COLO668 (cell line): ENCODE measurements around the gene HOXA3.
A peak's percentile ranks its signal among the peaks of the same experiment; 100 is the strongest.

Source experiments
- DNase-seq: peaks from one replicate; lab custom pipeline; 2025; ENCODE audit not compliant: unreplicated experiment; lab: John Stamatoyannopoulos, UW

The HOXA3 gene

DNA sequence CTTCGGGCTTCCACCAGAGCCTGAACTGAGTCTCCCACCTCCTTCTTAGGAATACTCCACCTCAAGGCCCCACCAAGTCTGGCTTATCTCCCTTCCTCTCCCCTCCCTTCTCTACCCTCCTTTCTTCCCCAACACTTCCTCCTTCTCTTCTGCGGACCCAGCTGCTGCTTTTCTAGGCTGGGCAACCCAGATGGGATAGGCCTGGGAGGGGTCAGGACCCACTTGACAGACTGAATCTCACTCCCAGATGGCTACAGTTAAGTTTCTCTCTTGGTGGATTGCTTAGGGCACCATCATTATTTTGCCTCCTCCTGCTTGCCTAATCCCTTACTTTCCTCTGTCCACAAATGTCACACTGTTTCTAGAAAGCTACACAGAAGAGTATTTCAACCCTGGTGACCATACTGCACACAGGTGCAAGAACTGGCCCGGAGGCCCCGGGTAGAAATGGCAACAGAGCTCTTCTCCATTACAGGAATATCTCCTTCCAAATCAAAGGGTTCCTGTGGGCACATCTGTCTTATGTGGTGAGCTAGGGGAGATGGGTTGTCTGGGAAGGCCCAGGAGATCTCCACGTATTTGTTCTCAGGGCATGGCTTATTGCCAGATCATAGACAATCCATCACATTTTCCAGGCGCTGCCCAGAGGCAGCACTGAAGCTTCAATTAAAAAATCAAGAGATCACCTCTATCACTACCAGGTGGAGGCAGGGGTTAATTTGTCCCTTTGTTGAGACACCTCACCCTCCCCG, 37.8 kb upstream of the HOXA3 start:
- no peak for DNase-seq

DNA sequence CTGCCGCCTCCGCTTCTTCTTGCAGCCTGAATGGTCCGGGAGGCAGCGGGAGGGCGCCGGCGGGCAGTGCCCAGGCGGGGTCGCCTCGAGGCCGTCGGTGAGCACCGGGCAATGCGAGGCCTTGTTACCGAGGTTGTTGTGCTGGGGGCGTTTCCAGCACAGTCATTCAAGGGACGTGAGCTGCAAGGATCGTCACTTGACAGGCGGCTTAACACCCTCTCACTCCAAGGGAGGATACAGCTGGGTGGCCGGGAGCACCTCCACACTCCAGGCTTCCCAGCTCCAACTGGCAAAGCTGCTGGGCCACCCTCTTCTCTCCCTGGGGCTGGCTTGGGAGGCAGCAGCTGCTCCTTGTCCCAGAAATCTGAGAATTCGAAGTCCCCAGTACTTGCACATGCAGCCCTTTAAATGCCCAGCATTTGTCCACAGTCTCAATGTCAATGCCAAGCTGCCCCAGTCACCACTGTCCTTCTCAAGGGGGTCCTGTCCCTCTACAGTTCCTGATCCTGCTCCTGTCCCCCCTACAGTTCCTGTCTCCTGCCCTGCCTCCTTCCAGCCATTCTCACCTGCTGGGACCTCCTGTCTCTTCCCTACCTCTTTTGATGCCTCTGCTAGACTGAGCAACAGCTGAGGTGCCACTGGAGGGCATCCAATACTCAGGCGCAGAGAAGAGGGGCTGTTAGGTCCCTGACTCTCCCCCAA, 37.1 kb upstream of the HOXA3 start:
- DNase-seq, result no peak

DNA sequence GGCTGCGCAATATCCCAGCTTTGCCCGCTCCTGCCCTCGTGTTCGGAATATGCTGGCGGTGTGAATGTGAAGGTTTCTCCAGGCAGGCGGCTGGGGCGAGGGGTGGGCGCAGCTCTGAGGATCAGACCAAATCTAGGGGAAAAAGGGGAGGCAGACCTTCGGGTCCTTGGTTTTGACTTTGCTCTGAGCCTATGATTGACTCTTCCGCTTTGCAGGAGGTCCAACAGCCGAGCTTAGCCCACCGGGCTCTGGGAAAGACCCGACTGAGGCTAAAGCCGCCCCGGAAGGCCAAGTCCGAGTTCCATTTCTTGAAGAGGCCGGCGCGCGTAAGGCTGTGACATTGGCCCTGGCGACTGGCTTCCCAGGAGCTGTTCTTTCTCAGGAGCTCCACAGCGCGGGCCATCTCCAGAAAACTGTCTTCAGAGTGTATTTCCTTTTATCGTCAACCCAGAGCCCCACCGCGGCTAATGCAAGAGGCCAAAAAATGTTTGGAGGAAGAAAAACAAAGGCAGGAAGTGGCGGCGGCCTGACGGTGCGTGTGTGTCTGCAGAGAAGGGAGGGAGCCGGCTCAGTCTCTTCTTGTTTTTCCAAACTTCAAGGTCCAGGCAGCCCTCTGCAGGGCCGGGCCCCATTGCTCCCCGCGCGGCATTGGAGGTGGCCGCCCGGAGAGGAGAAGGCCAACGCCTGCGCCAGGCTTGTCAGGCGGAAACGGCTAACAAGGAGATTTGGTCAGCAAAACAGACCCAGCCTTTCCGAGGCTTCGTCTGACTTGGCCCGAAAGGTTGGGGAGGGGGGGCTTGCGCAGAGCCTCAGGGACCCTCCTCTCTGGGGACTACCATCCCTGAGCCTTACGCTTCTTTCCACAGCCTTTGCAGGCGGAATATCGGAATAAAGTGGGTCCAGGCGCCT, 36.3 kb upstream of the HOXA3 start:
- DNase-seq, result no peak

DNA sequence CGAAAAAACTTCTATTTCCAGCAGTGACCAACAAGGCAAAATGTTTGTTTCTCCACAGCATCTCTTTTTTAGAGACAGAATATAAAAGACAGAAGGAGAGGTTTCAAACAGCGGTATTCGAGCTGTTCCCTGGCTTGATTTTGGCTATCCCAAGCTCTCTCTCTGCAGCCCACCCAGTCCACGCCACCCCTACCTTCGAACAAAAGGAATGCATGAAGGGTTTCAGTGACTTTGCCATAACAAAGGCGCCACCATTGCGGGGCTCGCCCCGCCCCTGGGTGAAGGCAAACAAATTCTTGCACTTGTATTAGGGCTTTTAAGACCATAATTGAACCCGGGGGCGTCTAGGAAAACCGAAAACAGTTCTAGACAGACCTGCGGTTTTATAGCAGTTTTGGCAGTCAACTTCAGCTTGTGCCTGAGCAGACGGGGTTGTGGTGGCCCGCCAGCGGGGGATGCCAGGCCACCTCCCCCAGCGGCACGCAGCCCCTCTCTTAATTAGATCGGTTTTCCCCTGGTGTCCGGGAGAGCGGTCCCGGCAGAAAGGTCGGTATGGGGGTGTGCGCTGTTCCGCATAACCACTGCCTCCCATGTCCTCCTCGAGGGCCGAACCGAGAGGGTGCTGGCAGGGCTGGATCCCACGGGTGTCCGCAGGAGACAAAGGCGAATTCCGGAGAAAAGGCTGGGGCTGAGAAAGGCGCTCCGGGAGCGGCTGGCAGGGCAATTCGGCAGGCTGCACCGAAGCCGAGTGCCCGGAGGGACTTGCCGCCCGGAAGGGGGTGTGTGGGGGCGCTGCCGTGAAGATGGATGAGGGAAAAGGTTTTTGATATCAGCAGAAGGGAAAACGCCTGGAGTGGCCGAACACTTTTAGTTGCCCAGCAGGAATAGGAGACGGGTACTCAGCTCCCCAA, 35.3 kb upstream of the HOXA3 start:
- DNase-seq, result no peak

DNA sequence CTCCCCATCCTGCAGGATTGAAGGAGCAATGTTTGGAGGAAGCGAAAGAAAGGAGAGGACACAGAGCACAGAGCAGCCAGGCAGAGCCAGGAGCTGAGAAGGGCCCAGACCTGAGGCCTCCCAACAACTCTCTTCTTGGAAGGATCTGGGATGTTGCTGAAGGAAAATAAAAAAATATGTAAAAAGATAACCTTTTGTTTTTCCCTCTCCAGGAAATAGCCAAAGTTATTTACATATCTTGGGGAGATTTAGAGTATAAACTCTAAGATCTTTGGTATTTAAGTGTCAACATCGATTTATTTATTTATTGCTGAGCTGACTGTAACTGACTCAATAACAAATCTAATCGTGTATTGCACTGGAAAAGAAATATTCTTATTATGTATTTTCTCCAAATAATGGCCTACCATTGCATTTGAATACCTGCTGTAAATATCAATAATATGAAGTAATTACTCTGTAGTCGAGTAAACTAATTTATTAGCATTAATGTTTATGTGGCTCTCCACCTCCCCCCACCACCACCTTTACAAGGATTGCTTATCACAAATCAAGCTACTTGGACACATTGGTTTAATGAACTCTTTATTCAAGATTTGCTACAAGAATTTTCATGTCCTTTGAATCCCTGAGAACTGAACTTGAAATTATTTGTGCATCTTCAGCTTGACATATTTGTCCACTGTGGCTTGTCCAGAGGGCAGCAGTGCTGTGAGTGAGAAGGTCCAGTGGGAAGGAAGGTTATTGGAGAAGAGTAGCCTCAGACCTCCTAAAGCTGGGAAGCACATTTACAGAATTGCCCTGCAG, 34.5 kb upstream of the HOXA3 start:
- DNase-seq, result no peak

DNA sequence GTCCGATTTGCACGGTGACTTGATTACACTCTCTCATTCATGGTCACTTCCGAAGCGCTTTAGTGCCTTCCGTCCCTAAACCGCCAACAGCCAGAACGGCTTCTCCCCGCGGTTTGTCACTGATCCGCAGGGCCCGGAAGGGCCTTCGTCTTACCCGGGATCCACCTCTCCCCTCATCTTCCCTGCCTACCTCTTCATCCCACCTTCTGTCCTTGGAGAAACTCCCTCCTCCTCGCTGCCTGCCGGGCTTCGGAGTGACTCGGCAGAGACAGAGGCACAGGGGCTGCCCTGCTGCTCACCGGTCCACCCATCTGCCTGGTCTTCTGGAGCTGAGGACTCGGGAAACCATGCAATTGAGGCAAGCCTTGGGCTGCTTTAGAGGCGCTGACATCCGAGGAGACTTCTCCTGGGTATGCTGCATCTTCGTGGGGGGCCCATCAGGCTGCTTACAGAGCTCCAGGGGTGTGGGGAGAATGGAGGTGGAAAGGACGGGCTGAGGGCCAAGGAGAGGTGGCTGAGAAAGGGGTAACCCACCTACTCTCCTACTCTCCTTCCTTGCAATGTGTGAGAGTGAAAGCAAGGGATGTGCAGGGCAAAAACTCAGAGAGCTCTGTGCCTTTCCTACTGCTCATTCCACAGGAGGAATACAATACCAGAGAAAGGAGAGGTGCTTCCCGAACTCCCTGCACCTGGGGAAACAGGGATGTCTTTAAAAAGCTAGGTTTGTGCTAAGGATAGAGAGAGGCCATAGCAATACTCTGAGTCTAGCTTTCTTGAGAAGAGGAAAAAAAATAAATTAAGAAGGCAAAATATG, 33.7 kb upstream of the HOXA3 start:
- no peak for DNase-seq

DNA sequence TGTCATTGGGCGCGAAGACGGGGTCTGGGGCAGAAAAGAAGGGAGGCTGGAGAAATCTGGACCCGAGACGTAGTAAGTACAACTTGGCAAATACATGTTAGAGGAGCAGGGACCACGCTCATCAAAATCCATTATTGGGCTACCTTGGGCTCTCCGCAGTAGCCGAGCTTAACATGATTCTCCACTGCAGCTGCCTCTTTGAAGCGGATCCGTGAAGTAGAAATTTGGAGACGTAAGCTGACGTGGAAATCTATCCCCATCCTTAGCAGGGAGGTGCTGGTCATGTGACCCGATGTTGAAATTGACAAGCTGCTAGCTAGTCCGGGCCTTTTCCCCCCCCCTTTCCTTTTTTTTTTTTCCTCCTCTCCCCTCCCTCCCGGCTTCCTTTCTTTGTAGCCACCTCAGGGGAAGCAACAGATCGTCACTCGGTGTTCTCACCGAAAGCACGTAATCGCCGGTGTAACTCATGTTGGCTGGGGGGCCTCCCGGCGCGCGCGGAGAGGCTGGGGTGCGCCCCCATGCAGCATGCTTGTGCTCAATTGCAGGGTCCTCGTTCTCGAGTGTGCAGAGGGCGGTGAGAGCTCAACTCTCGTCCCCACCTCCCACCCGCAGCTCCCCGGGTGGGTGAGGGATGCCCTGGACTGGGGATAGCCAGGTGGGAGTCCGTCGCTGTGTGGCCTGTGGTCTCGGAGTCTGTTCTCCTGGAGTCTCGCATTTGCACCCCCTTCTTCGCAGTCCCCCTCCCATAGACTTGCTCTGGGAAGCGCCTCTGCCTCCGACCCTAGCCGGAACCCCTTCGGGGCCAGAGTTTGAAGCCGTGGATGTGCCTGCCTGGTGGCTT, 32.9 kb upstream of the HOXA3 start, which contains the start of gene HOXA11:
Gene HOXA11, minus strand, starts transcription at position 220 of the 841 bp plus-strand sequence. Its CDS starts 88 bp downstream, at position 132.
- no peak for DNase-seq

DNA sequence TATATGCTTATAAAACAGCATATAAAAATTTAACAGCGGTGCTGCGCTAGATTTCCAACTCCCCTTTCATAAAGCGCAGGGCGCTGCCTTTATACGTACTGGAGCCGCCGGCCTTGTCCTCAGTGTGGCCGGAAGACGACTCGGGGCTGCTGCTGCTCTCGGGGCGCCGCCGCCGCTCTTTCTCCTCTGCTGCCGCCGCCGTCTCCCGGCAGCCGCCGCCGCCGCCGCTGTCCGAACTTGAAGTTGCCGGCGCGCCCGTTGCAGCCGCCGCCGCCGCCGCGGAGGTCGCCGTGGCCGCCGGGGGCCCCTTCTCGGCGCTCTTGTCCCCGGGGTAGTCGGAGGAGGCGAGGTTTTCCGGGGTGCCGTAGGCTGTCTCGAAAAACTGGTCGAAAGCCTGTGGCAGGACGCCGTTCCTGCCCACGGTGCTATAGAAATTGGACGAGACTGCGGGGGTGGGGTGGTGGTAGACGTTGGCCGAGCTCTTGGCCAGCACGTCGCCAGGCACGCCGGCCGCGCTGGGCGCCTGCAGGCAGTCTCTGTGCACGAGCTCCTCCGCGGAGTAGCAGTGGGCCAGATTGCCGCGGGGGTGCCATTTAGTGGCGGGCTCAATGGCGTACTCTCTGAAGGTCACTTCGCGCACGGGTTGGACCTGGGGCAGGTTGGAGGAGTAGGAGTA, 32.1 kb upstream of the HOXA3 start:
- peak; percentile 79 for DNase-seq

DNA sequence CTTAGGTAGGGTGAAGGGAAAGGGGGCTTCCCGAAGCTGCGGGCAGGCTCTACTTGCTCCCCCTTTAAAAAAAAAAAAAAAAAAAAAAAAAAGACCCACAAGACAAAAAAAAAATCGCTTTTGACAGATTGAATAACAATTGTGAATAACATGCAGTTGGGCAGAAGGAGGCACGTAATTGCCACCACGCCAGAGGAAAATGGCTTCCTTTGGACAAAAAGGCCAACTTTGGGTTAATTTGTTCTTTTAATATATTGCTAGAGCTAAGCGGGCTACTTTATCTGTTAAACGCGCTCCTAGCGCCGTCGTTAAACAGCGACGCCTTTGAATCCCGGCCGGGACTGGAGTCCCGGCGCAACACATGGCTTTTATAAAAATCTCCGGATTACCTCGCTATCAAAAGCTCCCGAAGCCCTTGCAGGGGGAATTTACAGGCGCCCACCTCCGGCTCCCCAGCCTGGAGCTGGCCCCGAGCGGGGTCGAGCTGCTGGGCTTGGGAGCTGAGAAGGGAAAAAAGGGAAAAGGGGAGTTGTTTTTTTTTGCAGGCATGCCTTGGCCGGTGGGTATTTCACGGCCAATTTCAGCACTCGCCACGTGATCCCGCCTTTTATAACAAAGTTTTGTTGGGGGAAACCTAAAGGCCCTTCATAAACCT, 31.4 kb upstream of the HOXA3 start:
- no peak for DNase-seq

DNA sequence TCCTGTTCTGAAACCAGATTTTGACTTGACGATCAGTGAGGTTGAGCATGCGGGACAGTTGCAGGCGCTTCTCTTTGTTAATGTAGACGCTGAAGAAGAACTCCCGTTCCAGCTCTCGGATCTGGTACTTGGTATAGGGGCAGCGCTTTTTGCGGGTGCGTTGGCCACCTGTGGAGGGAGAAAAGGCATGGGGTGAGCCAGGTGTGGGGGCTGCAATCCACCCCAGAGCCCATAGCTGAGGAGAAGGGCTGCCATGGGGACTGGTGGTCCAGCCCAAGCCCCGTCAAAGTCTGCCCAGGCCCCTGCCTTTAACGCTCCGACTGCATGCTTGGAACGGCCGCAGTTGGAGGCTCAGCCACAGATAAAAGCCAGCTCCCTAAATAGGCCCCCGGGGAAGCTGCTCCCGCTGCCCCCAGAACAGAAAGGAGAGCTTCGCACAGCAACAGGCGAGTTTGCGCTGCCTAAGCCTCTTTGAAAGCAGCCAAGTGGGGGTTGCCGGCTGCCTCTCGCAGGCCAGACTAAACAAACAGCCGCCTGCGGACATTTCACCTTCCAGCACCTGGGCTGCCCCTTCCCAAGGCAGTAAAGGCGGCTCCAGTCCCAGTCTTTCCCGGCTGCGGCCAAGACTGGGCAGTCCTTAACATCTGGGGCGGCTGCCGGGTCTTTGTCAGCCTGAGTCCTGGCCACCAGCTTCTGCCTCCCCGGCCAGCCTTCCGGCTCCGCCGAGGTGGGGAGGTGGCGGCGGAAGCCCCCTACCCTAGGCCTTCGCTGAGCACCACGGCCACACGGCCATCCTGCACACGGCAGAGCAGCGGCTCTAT, 30.7 kb upstream of the HOXA3 start:
- DNase-seq, result peak; percentile 82

DNA sequence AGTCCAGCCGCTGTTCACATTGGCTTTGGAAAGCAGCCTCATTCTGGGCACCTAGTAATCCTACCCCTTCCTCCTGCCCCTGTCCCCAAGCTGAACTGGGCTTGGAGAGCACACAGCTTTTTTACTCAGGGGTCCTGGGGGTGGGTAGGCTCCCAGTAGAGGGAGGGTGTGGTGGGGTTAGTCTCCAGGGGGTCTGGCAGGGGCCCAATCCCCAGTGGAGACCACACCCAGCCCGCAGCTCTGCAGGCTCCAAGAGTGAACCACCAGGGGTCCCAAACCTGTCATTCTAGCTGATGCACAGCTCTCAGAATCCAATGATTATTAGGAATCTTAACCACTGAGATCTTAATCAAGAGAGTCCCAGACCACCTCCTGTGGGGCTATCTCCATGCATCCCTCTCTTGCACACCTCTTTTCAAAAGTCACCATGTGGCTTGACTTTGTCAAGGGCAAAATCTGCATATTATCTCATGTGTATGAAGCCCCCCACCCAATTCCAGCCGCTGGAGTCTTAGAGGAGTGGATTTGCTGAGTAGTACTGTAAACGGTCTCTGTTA, 30.0 kb upstream of the HOXA3 start:
- DNase-seq, result no peak

DNA sequence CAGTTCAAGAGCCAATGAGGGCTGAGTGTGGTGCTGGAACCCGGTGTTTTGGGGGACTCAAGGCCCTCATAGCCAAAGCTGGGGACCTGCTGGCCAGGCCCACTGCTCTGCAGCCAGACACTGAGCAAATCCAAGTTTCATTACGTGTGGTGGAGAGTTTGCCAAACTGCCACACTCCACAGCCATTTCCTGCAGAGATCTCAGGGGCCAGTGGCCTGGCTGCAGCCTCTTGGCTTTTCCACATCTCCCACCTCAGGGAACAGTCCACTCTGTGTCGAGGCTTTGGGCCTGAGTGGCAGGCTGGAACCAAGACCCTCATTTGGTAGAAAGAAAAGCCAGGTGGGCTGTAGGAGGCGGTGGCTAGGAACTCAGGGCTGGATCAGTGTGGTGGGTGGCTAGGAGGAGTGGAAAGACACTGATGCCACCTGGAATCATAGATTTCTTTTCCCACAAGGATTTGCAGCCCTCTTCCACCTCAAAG, 29.5 kb upstream of the HOXA3 start:
- no peak for DNase-seq

DNA sequence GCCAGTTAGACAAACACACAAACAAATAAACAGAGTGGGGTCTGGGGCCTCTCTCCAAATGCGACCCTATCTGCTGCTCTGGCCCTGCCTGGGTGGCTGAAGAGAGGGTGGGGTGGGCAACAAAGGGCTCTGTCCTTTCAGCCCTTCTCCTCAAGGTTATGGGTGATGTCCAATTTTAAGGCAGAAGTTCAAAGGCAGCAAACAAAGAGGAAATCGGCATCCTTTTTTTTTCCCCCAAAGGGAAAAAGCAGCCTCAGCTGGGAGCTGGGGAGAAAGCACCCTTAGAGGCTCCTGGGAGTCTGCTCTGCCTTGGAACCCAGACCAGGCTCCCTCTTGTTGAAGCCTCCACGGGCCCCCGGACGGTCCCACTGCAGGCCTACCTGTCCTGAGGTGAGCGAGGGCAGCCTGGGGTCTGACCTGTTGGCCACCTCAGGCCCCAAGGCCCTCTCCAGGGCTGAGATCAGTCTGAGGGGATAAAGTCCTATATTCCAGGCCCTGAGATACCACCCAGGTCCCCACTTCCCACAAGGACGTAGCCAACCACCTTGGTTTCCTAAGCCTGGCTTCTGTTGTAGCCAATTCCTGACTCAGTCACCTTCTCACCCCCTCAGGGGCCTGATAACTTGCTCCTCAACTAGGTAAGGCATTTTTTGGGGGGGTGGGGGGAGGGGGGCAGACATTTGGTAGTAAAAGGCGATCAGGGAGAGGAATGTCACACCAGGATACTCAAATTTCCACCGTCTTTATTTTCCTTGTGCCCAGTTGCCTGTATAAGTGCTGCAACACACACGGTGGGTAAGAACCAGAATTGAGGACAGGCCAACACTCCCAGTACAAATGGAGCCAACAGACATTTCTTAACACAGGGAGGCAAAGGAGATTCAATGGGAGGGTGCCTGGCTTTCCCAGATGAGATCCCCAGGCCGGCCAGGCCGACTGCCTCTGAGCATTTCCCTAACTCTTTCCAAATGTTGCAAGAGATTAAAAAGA, 28.3 kb upstream of the HOXA3 start:
- no peak for DNase-seq
